Activated B cell treated with CpG ODN at 0.5 μM for 24 hours (primary cell): ENCODE measurements around the gene ITGA6. TPM values are rescaled to one million over a fixed set of nuclear protein-coding genes. Genes with fewer than 3 reads are reported as not detected.

Experiments used
- ATAC-seq: fragments of 200-7000 bp; cut with Tn5 transposase; one replicate; pipeline ENCODE4 v1.10.0; 2021; ENCODE audit warnings: low read depth, mild to moderate bottlenecking, moderate library complexity
- CTCF ChIA-PET: fragments of 350-600 bp; sonication (Branson Sonifier 250); formaldehyde crosslinking; loops from one replicate; lab custom pipeline; 2021; ENCODE audit warnings: antibody characterized with exemption; lab: Charles Lee
- POLR2A ChIA-PET: fragments of 350-600 bp; sonication (Branson Sonifier 250); formaldehyde crosslinking; loops from one replicate; lab custom pipeline; 2021; ENCODE audit warnings: antibody characterized with exemption; lab: Charles Lee
- DNase-seq: peaks from one replicate; pipeline ENCODE4 v3.0.0; 2022
- H3K27ac Mint-ChIP-seq: one replicate; pipeline ENCODE4 v1.8.0; 2020; ENCODE audit warnings: mixed read lengths
- H3K27me3 Mint-ChIP-seq: one replicate; pipeline ENCODE4 v1.8.0; 2021; ENCODE audit warnings: mixed read lengths
- H3K36me3 Mint-ChIP-seq: one replicate; pipeline ENCODE4 v1.8.0; 2021; ENCODE audit warnings: low read depth, mixed read lengths
- H3K4me1 Mint-ChIP-seq: one replicate; pipeline ENCODE4 v1.8.0; 2021; ENCODE audit warnings: mixed read lengths
- H3K4me3 Mint-ChIP-seq: one replicate; pipeline ENCODE4 v1.8.0; 2020; ENCODE audit warnings: mild to moderate bottlenecking, mixed read lengths
- H3K9me3 Mint-ChIP-seq: one replicate; pipeline ENCODE4 v1.8.0; 2020; ENCODE audit warnings: mixed read lengths
- CTCF ChIP-seq: fragments of 200-600 bp; IDR thresholded peaks from one replicate; pipeline ENCODE4 v1.8.0; 2022; ENCODE audit warnings: antibody characterized with exemption, mild to moderate bottlenecking
- intact Hi-C: fragments of 100-400 bp; cut with micrococcal nuclease; formaldehyde crosslinking; loops from one replicate; pipeline ENCODE4 v1.15.1; 2024
- total RNA-seq: library from RNA; stranded (reverse); gene quantifications from 2 replicates; pipeline ENCODE4 v1.2.3, GENCODE V29; 2022

ITGA6 gene
- total RNA-seq, 1 donor from 2014 or later: 0.31 TPM

GRCh38 chr2:172467382-172467781 lies 40.0 kb downstream of the ITGA6 start:
- no peak for DNase-seq
- ChIA-PET CTCF (interaction anchor here (1.0 to 2.0 kb wide), 4 partner anchors 10 to 765 kb away, joined by 3 to 5 read pairs (median 4); partner anchors contain the start of gene ITGA6), POLR2A (no interaction called here)
- no peak for TF ChIP-seq CTCF
- Mint-ChIP-seq H3K36me3 (no peaks in the 10 kb centered on the region), H3K27me3 (peaks cover 2% of the 10 kb centered on the region), H3K9me3 (no peaks in the 10 kb centered on the region), H3K4me1 (peaks cover 32% of the 10 kb centered on the region), H3K27ac (no peak overlapping the region), H3K4me3 (no peak overlapping the region)
- ATAC-seq: no peak
- intact Hi-C loops: loop anchor here (10.0 kb wide), 2 partner anchors 513 to 1493 kb away; no protein-coding TSS in a partner anchor

- no peaks in the 10 kb centered on the region for H3K36me3 Mint-ChIP-seq
- no peak for ATAC-seq
- ChIA-PET CTCF (no interaction called here), POLR2A (no interaction called here)
- intact Hi-C loops: no loop called here
- no peak overlapping the region for H3K27ac Mint-ChIP-seq
- no peak for DNase-seq
- no peaks in the 10 kb centered on the region for H3K9me3 Mint-ChIP-seq
- no peak overlapping the region for H3K4me3 Mint-ChIP-seq
- no peaks in the 10 kb centered on the region for H3K27me3 Mint-ChIP-seq
- no peaks in the 10 kb centered on the region for H3K4me1 Mint-ChIP-seq
- no peak for TF ChIP-seq CTCF
These were observed 43.9 kb downstream of the ITGA6 start for GRCh38 chr2:172470958-172471922.

GRCh38 chr2:172472446-172473033 lies 45.2 kb downstream of the ITGA6 start:
- H3K9me3 Mint-ChIP-seq: no peaks in the 10 kb centered on the region
- no peaks in the 10 kb centered on the region for H3K27me3 Mint-ChIP-seq
- no peak overlapping the region for H3K27ac Mint-ChIP-seq
- ATAC-seq: no peak
- POLR2A ChIA-PET: no interaction called here
- H3K4me1 Mint-ChIP-seq: no peaks in the 10 kb centered on the region
- CTCF ChIA-PET: interaction anchor here (0.7 kb wide), 1 partner anchor 10 kb away, joined by 3 read pairs; no protein-coding TSS in a partner anchor
- DNase-seq: no peak
- no peak for TF ChIP-seq CTCF
- intact Hi-C loops: no loop called here
- no peaks in the 10 kb centered on the region for H3K36me3 Mint-ChIP-seq
- H3K4me3 Mint-ChIP-seq: no peak overlapping the region

- intact Hi-C loops: no loop called here
- POLR2A ChIA-PET: no interaction called here
- TF ChIP-seq CTCF: no peak
These were observed 45.8 kb downstream of the ITGA6 start for GRCh38 chr2:172473167-172473566.

GRCh38 chr2:172478353-172478752 lies 51.0 kb downstream of the ITGA6 start:
- DNase-seq (no peak), ATAC-seq (no peak)
- intact Hi-C loops: no loop called here
- POLR2A ChIA-PET: no interaction called here
- H3K36me3 Mint-ChIP-seq: no peaks in the 10 kb centered on the region
- H3K27me3 Mint-ChIP-seq: no peaks in the 10 kb centered on the region
- CTCF ChIA-PET: no interaction called here
- no peaks in the 10 kb centered on the region for H3K9me3 Mint-ChIP-seq
- TF ChIP-seq CTCF: no peak
- no peak overlapping the region for H3K27ac Mint-ChIP-seq
- no peaks in the 10 kb centered on the region for H3K4me1 Mint-ChIP-seq
- H3K4me3 Mint-ChIP-seq: no peak overlapping the region

More at GRCh38 chr2:172473167-172473566, 45.8 kb downstream of the ITGA6 start:
- H3K27me3 Mint-ChIP-seq: no peaks in the 10 kb centered on the region
- CTCF ChIA-PET: interaction anchor here (0.7 kb wide), 1 partner anchor 11 kb away, joined by 3 read pairs; no protein-coding TSS in a partner anchor
- DNase-seq: no peak
- no peaks in the 10 kb centered on the region for H3K9me3 Mint-ChIP-seq
- H3K27ac Mint-ChIP-seq: no peak overlapping the region
- no peaks in the 10 kb centered on the region for H3K36me3 Mint-ChIP-seq
- ATAC-seq: no peak
- H3K4me1 Mint-ChIP-seq: no peaks in the 10 kb centered on the region
- H3K4me3 Mint-ChIP-seq: no peak overlapping the region
